Measurements from ENCODE around the gene CD164L2. TPM values are rescaled to one million over a fixed set of nuclear protein-coding genes. Genes with fewer than 3 reads are reported as not detected.

The CD164L2 gene
- total and polyA plus RNA-seq, 8 donors = 0.19 to 0.76 (median 0.57) TPM; not detected in 2

DNA sequence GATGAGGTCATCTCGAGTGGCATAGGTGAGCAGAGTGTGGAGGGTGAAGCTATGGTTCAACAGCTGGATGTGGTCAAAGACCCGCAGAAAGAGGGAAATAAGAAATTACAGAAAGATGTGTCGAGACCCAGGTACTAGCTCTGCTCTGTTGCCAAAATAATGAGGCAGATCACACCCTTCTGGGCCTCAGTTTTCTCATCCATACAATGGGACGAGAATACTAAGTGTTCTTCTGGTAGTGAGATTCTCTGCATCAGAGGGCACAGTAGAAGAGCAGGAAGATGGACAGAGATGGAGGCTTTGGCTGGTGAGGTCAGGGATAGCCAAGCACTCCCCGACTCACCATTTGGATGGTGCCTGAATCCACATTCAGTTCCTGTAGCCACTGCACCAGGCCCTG lies 27.4 kb downstream of the CD164L2 start:
- ATAC-seq (no peak), FAIRE-seq (no peak), DNase-seq (no peak)
- peaks cover 0 to 4% (median 0%) of the 10 kb centered on the region in 3 donors for H3K4me1 ChIP-seq
- H3K9me3 ChIP-seq = no peaks in the 10 kb centered on the region
- 86 to 91% methylated on average over 5 of the region's 5 CpGs for WGBS, 2 donors
- no peak overlapping the region for H3K4me3 ChIP-seq
- intact Hi-C loops (cut with DNase I) = loop anchor here in 1 of 3 donors (5.0 kb wide), 1 partner anchor 37 kb away; the partner anchor contains the start of gene GPR3
- TF ChIP-seq, protein P1, sequence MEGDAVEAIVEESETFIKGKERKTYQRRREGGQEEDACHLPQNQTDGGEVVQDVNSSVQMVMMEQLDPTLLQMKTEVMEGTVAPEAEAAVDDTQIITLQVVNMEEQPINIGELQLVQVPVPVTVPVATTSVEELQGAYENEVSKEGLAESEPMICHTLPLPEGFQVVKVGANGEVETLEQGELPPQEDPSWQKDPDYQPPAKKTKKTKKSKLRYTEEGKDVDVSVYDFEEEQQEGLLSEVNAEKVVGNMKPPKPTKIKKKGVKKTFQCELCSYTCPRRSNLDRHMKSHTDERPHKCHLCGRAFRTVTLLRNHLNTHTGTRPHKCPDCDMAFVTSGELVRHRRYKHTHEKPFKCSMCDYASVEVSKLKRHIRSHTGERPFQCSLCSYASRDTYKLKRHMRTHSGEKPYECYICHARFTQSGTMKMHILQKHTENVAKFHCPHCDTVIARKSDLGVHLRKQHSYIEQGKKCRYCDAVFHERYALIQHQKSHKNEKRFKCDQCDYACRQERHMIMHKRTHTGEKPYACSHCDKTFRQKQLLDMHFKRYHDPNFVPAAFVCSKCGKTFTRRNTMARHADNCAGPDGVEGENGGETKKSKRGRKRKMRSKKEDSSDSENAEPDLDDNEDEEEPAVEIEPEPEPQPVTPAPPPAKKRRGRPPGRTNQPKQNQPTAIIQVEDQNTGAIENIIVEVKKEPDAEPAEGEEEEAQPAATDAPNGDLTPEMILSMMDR (IDR thresholded peaks at IDR 0.05) = no peak
- no peak overlapping the region for H3K27ac ChIP-seq
- no peaks in the 10 kb centered on the region for H3K27me3 ChIP-seq
- H3K36me3 ChIP-seq = no peaks in the 10 kb centered on the region

DNA sequence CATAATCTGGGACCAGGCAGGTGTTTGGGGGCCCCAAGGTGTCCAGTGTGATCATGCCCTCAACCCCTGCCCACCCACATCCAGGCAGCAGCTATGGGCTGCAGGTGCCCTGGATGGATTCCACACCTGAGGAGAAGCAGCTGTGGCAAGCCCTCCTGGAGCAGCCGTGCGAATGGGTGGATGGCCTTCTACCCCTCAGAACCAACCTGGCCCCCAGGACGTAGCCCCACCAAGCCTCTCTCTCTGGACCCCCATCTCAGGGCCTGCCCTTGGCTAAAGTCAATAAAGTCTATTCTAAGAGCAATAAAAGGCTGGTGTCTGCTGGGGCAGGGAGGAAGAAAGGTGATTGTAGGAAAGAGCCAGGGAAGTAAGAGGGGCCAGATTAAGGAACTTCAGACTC lies 29.5 kb downstream of the CD164L2 start:
- intact Hi-C loops (cut with DNase I) = no loop called here
- 90 to 96% methylated on average over 3 of the region's 3 CpGs for WGBS, 2 donors
- TF ChIP-seq, protein P1 (IDR thresholded peaks at IDR 0.05) = no peak
- no peak for ATAC-seq
- Histone ChIP-seq H3K27me3 (no peaks in the 10 kb centered on the region), H3K36me3 (no peaks in the 10 kb centered on the region), H3K4me3 (no peak overlapping the region), H3K4me1 (peaks cover 0 to 4% (median 2%) of the 10 kb centered on the region in 3 donors), H3K9me3 (no peaks in the 10 kb centered on the region), H3K27ac (no peak overlapping the region)
- FAIRE-seq = no peak
- peak in 1 of 6 donors; percentile 61 for DNase-seq

DNA sequence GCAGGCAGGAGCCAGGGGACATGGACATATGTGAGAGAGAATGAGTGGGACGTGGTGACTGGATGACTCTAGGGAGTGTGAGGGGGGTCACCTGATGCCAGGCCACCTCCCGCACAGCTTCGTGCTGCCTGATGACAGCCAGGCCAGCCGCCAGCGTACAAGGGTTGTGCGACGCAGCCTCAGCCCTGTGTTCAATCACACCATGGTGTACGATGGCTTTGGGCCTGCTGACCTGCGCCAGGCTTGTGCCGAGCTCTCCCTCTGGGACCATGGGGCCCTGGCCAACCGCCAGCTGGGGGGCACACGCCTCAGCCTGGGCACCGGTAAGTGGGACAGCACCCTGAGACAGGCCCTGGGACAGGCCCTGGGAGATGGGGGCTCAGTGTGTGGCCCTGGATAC lies 30.0 kb downstream of the CD164L2 start:
- no peaks in the 10 kb centered on the region for H3K36me3 ChIP-seq

DNA sequence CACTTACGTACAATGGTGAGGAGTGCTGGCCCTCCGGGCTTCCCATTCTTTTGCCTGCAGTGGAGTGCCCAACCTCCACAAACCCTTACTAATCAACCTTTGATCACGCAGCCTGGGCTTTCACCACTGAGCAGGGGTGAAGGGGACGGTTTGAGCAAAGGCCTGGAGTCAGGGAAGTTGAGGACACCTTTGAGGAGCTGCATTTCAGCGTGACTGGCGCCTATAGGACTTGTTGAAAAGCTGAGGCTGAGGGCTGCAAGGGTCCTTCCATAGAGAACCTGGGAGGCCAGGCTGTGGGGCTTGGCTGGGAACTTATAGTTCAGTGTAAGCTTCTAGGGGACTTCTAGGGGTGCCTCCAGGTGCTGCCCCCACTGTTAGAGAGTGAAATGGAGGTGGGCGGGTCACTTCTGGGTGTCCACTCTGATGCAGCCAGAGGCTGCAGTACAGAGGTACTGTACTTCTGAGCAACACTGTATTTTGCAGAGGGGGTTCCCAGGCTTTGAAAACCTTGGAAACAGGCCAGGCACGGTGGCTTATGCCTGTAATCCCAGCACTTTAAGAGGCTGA lies 31.5 kb downstream of the CD164L2 start:
- Histone ChIP-seq H3K4me3 (no peak overlapping the region), H3K4me1 (peaks cover 0 to 3% (median 0%) of the 10 kb centered on the region in 3 donors), H3K27ac (no peak overlapping the region), H3K9me3 (no peaks in the 10 kb centered on the region), H3K36me3 (no peaks in the 10 kb centered on the region), H3K27me3 (no peaks in the 10 kb centered on the region)
- TF ChIP-seq, protein P1 (IDR thresholded peaks at IDR 0.05) = no peak
- ATAC-seq = no peak
- FAIRE-seq = no peak
- DNase-seq = peak in 1 of 6 donors; percentile 45
- intact Hi-C loops (cut with DNase I) = no loop called here
- 70 to 72% methylated on average over 8 of the region's 8 CpGs for WGBS, 2 donors

More for the DNA sequence above, 30.0 kb downstream of the CD164L2 start:
- intact Hi-C loops (cut with DNase I) = no loop called here
- no peak overlapping the region for H3K4me3 ChIP-seq
- TF ChIP-seq, protein P1 (IDR thresholded peaks at IDR 0.05) = no peak
- FAIRE-seq = no peak
- 84 to 91% methylated on average over 13 of the region's 13 CpGs for WGBS, 2 donors
- DNase-seq = peak in 1 of 6 donors; percentile 82
- no peak for ATAC-seq
- no peaks in the 10 kb centered on the region for H3K9me3 ChIP-seq
- H3K27me3 ChIP-seq = no peaks in the 10 kb centered on the region
- peaks cover 0 to 4% (median 3%) of the 10 kb centered on the region in 3 donors for H3K4me1 ChIP-seq
- H3K27ac ChIP-seq = no peak overlapping the region
